ENCODE data around the gene SNAPC3.
"Not testable (repeated sequence)": the region's sequence is repeated elsewhere in the genome, so short reads cannot be mapped to it uniquely, and the experiment has no call there.

The SNAPC3 gene

DNA sequence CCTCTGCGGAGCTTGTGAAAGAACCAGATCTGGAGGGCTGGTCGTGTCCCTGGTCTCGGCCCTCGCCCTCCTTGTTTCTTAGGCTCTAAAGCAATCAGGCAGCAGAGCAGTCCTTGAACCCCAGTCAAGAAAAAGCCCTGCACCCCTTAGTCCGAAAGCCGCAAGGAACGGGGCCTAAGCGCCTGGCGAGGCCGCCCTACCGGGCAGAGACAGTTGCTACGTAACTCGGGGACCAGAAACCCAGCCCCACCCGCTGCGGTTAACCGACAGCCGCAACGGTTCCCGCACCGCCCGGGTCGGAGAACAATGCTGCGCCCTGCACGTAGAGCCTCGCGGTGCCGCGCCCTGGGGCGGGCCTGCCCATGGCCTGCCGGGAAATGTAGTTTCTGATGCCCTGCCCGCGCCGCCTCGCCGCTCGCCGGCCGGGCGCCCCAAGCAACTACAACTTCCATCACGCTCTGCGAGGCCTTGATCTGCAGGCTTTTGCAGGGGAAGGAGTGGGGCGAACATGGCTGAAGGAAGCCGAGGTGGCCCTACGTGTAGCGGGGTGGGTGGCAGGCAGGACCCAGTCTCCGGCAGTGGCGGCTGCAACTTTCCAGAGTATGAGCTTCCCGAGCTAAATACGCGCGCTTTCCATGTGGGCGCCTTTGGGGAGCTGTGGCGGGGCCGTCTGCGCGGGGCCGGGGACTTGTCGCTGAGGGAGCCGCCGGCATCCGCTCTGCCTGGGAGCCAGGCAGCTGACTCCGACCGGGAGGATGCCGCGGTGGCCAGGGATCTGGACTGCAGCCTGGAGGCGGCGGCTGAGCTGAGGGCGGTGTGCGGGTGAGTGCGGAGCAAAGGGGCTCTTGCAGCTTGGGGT, at the start of gene SNAPC3:
TSS of gene SNAPC3 (plus strand) at position 505 of the 859 bp plus-strand sequence. CDS start at position 509, 4 bp downstream.
- Histone ChIP-seq H3K27me3 (no peaks in the 10 kb centered on the region), H3K27ac (peak within 1 kb of the TSS; percentile 95 to 96), H3K4me1 (peaks cover 0 to 38% (median 16%) of the 10 kb centered on the region in 4 donors), H3K4me3 (peak within 1 kb of the TSS; percentile 90 to 91), H3K36me3 (peaks cover 7 to 21% (median 16%) of the 10 kb centered on the region in 3 donors), H3K9me3 (no peaks in the 10 kb centered on the region)
- intact Hi-C loops (cut with DNase I; ENCODE audit: low total_unique reads), result loop anchor here (10.0 kb wide), 1 partner anchor 118 kb away; the partner anchor contains the start of gene TTC39B
- DNase-seq, result peak; percentile 91 to 95
- TF ChIP-seq, protein P1, sequence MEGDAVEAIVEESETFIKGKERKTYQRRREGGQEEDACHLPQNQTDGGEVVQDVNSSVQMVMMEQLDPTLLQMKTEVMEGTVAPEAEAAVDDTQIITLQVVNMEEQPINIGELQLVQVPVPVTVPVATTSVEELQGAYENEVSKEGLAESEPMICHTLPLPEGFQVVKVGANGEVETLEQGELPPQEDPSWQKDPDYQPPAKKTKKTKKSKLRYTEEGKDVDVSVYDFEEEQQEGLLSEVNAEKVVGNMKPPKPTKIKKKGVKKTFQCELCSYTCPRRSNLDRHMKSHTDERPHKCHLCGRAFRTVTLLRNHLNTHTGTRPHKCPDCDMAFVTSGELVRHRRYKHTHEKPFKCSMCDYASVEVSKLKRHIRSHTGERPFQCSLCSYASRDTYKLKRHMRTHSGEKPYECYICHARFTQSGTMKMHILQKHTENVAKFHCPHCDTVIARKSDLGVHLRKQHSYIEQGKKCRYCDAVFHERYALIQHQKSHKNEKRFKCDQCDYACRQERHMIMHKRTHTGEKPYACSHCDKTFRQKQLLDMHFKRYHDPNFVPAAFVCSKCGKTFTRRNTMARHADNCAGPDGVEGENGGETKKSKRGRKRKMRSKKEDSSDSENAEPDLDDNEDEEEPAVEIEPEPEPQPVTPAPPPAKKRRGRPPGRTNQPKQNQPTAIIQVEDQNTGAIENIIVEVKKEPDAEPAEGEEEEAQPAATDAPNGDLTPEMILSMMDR (IDR thresholded peaks at IDR 0.05), result no peak

DNA sequence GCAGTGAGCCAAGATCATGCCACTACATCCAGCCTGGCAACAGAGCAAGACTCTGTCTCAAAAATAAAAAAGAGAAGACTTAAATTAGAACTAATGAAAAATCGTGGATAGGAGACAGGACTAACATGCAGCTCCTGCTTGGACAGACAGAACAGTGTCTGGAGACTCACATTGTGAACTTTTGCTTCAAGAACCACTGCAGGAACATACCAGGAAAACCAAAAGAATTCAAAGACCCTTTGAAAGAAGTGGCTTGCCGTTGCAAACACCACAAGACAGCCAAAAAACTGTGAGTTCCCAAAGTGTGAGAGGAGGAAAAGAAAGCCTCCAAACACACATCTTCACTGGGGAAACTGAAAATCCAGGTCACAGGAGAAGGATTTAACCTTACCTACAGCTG, 48.8 kb upstream of the SNAPC3 start:
- intact Hi-C loops (cut with DNase I; ENCODE audit: low total_unique reads), result no loop called here

DNA sequence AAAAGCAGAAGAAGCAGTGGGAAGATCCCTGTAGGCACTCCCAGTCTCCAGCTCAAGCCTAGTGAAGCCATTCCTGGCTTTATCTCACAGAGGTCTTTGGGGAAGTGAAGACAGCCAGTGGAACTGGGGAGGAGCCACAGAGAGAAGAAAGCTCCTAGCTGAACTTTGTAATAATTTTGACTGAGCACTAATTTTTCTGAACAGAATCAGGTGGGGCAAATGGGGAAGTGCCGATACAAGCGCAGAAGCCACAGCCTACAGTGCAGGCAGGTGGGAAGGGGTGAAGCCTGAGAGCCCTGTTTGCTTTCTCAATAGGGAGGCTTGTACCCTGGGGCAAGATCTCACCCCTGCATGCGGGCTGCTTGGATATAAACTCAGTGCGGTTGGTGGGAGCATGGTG, 48.4 kb upstream of the SNAPC3 start:
- TF ChIP-seq, protein P1 (IDR thresholded peaks at IDR 0.05), result no peak
- Histone ChIP-seq H3K9me3 (no peaks in the 10 kb centered on the region), H3K4me1 (peaks cover 0 to 52% (median 3%) of the 10 kb centered on the region in 4 donors), H3K27ac (peak overlapping the region; percentile 33 to 73), H3K36me3 (no peaks in the 10 kb centered on the region), H3K4me3 (no peak overlapping the region), H3K27me3 (no peaks in the 10 kb centered on the region)
- intact Hi-C loops (cut with DNase I; ENCODE audit: low total_unique reads), result no loop called here
- DNase-seq, result no peak

More for the DNA sequence above, 48.8 kb upstream of the SNAPC3 start:
- DNase-seq, result no peak
- TF ChIP-seq, protein P1 (IDR thresholded peaks at IDR 0.05), result no peak
- H3K36me3 ChIP-seq, result no peaks in the 10 kb centered on the region
- peak overlapping the region; percentile 33 to 73 for H3K27ac ChIP-seq
- no peak overlapping the region for H3K4me3 ChIP-seq
- H3K9me3 ChIP-seq, result no peaks in the 10 kb centered on the region
- peaks cover 0 to 52% (median 3%) of the 10 kb centered on the region in 4 donors for H3K4me1 ChIP-seq
- H3K27me3 ChIP-seq, result no peaks in the 10 kb centered on the region

DNA sequence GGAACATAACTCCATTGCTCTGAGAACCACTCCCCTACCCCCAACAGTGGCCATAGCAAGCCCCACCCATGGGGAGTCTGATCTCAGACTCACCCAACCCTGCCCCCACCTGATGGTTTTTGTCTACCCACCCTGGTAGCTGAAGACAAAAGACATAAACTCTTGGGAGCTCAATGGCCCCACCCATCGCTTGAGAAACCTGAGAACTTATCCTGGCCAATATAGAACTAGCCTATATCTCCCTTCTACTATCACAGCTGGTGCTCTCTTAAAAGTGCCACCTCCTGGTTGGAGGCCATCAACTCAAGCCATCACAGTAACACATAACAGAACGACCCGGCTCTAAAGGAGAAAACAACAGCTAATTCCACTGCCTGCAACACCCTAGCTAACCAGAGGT, 47.9 kb upstream of the SNAPC3 start:
- H3K36me3 ChIP-seq, result no peaks in the 10 kb centered on the region
- no peak overlapping the region for H3K4me3 ChIP-seq
- H3K27me3 ChIP-seq, result no peaks in the 10 kb centered on the region
- intact Hi-C loops (cut with DNase I; ENCODE audit: low total_unique reads), result no loop called here
- TF ChIP-seq, protein P1 (IDR thresholded peaks at IDR 0.05), result no peak
- H3K27ac ChIP-seq, result peak overlapping the region in 1 of 2 donors; percentile 73
- peaks cover 0 to 52% (median 3%) of the 10 kb centered on the region in 4 donors for H3K4me1 ChIP-seq
- no peaks in the 10 kb centered on the region for H3K9me3 ChIP-seq
- DNase-seq, result no peak

DNA sequence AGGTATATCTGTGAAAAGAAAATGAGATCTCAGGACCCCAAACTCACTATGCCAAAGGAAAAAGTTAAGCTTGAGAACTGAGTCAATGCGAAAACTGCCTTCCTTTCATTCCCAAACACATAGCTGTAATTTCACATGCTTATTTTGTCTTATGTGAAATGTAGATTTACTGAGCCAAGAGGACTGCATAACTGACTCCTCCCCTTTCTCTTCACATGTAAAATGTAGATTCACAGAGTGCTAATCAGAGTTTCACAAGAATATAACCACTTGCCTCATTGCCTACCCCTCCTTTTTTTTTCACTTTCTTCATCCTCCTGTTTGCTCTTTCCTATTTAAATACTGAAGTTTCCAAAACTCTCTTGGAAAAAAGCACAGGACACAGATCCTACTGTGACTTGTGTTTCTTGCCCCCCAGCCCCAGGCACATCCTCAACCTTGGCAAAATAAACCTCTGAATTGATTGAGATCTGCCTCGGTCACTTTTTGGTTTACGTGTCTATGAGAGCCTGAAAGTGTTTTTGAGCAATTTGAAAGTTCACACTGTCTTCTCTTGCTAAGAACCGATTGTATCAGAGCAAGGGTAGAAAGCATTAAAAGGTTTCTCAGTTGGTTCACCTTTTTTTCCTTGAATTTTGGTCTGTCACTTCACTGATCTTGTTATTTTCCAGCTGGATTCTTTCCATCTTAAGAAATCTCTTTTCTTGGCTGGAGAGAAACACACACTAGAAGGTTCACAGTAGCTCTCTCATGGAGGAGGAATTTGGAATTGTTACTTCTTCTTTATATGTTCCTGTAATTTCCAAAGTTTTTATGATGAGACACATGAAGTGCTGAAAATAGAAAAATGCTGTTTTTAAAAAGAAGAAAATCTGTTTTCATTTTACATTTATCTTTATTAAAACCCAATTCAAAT, 44.8 kb upstream of the SNAPC3 start:
- Histone ChIP-seq H3K27me3 (no peaks in the 10 kb centered on the region), H3K27ac (peak overlapping the region; percentile 60 to 72), H3K4me1 (peaks cover 0 to 37% (median 3%) of the 10 kb centered on the region in 4 donors), H3K9me3 (no peaks in the 10 kb centered on the region), H3K36me3 (no peaks in the 10 kb centered on the region), H3K4me3 (peak overlapping the region in 1 of 2 donors; percentile 7)
- DNase-seq, result no peak
- intact Hi-C loops (cut with DNase I; ENCODE audit: low total_unique reads), result no loop called here
- TF ChIP-seq, protein P1 (IDR thresholded peaks at IDR 0.05), result no peak

DNA sequence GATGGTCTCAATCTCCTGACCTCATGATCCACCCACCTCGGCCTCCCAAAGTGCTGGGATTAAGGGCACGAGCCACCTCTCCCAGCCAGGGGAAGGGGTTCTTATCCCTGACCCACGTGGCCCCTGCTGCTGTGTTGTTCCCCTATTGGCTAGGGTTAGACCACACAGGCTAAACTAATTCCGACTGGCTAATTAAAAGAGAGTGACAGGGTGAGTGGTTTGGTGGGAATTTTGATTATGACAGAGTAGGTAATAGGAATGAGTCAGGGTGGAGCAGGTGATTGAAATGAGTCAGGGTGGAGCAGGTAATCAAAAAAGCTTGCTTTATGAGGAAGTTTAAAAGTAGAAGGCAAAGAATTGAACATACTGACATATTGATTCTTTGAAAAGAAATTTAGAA, 43.4 kb upstream of the SNAPC3 start:
- H3K9me3 ChIP-seq; H3K27me3 ChIP-seq; H3K4me3 ChIP-seq; H3K36me3 ChIP-seq; H3K27ac ChIP-seq; DNase-seq; intact Hi-C loops (cut with DNase I; ENCODE audit: low total_unique reads): not testable (repeated sequence)
- peaks cover 0 to 23% (median 1%) of the 10 kb centered on the region in 4 donors for H3K4me1 ChIP-seq

DNA sequence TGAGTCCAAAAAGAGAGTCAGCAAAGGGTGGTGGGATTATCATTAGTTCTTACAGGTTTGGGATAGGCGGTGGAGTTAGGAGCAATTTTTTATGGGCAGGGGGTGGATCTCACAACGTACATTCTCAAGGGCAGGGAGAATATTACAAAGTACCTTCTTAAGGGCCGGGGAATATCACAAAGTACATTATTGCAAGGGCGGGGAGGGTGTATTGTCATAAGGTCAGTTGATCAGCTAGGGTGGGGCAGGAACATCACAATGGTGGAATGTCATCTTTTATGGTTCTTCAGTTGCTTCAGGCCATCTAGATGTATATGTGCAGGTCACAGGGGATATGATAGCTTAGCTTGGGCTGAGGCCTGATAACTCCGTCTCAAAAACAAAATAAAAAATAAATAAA, 42.8 kb upstream of the SNAPC3 start:
- peaks cover 0 to 18% (median 1%) of the 10 kb centered on the region in 4 donors for H3K4me1 ChIP-seq
- H3K27ac ChIP-seq; DNase-seq; H3K9me3 ChIP-seq; intact Hi-C loops (cut with DNase I; ENCODE audit: low total_unique reads); H3K4me3 ChIP-seq; H3K36me3 ChIP-seq; H3K27me3 ChIP-seq: not testable (repeated sequence)

Data from tibial artery (tissue), 4 donors.